Psoas muscle (tissue), 8 donors: ENCODE measurements around the gene MLLT10. TPM values are rescaled to one million over a fixed set of nuclear protein-coding genes. Genes with fewer than 3 reads are reported as not detected.

Experiments used
- ATAC-seq, 4 donors: fragments of 200-7000 bp; cut with Tn5 transposase; one replicate each; pipeline ENCODE4 v1.9.1; 2020; ENCODE audit warnings: moderate library complexity in 3 of 4, mild to moderate bottlenecking in 2 of 4
- DNase-seq, 2 donors: peaks; one replicate each; pipeline ENCODE4 v3.0.0-alpha.2; 2020
- H3K27ac ChIP-seq: fragments of 200-600 bp; one replicate; pipeline ENCODE4 v1.8.0; 2022
- H3K27me3 ChIP-seq, 3 donors: fragments of 200-600 bp in 1 of 3; one replicate each; pipeline versions ENCODE4 v1.6.1 to v1.8.0; 2013 to 2022; ENCODE audit warnings: low read length in 2 of 3, mild to moderate bottlenecking in 2 of 3, moderate library complexity in 1 of 3; ENCODE audit not compliant: insufficient read depth in 3 of 3
- H3K36me3 ChIP-seq, 2 donors: fragments of 200-600 bp in 1 of 2; one replicate each; pipeline versions ENCODE4 v1.6.1 to v1.8.0; 2013 to 2022; ENCODE audit warnings: low read depth in 1 of 2, mild to moderate bottlenecking in 1 of 2, moderate library complexity in 1 of 2; ENCODE audit not compliant: insufficient read depth in 1 of 2
- H3K4me1 ChIP-seq: fragments of 200-600 bp; one replicate; pipeline ENCODE4 v1.8.0; 2022
- H3K4me3 ChIP-seq: fragments of 200-600 bp; one replicate; pipeline ENCODE4 v1.8.0; 2022; ENCODE audit warnings: mild to moderate bottlenecking
- H3K9me3 ChIP-seq: fragments of 200-600 bp; one replicate; pipeline ENCODE4 v1.8.0; 2022
- WGBS, 3 donors: extraction: QIAGEN DNeasy Blood & Tissue Kit; methylation state at CpG; one replicate each; pipeline versions ENCODE4 v1.1.6 to v1.1.7; 2013; 5-methylcytosine and 5-hydroxymethylcytosine counted together
- intact Hi-C, 2 donors: fragments of 100-400 bp; cut with DNase I; formaldehyde crosslinking; loops; one replicate each; pipeline versions ENCODE4 v1.11.0 to v1.14.2; 2022
- polyA plus RNA-seq, 3 donors: library from polyadenylated mRNA; stranded (reverse); fragments of 200-250 nt; gene quantifications; one replicate each; pipeline ENCODE4 v1.2.3, GENCODE V29; 2013
- total RNA-seq, 4 donors: library from RNA; stranded (reverse); fragmentation: NEBNext Ultra II Directional in 2 of 4; extraction: Animal tissue kit (Norgen Biotek cat#: 25700) in 2 of 4; gene quantifications; one replicate each; pipeline versions ENCODE4 v1.2.1 to v1.2.4, GENCODE V29; 2021 to 2023
- TF ChIP-seq, protein P1 (sequence below): fragments of 200-600 bp; IDR thresholded peaks from one replicate; pipeline ENCODE4 v1.8.0; 2022; ENCODE audit warnings: antibody characterized with exemption
- donor health status: healthy with polysubstance abuse.
- donor health status: DM: no; HTN: no; CAD: no; lungs with moderate emphysema.
- donor health status: Bipolar disorder and iron deficiency.
- donor health status: healthy.
- donor health status: DM: yes; HTN: yes; CAD: no.
- donor health status: DM: no; HTN: no; CAD: no.
- donor health status: DM: no; HTN: no; CAD: no.
- donor health status: DM: yes; HTN: yes; CAD: no.

The MLLT10 gene
- total and polyA plus RNA-seq, 7 donors = 9.6 to 21.1 (median 13.3) TPM

DNA sequence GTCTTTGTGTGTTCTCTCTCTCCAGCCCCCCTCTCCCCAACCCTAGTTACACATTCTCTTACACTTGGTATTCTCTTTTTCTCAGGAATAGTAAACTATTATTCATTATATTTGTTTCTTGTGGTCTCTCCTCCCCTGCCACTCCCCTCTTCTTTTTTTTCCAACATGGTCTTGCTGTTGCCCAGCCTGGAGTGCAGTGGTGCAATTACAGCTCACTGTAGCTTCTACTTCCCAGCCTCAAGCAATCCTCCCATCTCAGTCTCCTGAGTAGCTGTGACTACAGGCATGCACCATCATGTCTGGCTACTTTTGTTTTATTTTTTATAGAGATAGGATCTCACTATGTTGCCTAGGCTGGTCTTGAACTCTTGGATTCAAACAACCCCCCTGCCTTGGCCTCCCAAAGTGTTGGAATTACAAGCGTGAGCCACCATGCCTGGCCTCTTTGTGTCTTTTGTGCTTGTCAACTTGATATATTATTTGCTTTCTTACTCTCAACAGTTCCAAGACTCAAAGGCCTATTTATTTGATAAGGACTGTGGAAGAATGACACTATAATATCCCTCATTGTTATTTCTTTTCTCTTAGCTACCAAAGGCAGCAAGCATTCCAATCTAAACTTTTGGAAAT, 66.9 kb downstream of the MLLT10 start:
- ATAC-seq = no peak
- WGBS, 3 donors = 95 to 100% (median 97%) methylated on average over 1 of the region's 1 CpG
- TF ChIP-seq, protein P1, sequence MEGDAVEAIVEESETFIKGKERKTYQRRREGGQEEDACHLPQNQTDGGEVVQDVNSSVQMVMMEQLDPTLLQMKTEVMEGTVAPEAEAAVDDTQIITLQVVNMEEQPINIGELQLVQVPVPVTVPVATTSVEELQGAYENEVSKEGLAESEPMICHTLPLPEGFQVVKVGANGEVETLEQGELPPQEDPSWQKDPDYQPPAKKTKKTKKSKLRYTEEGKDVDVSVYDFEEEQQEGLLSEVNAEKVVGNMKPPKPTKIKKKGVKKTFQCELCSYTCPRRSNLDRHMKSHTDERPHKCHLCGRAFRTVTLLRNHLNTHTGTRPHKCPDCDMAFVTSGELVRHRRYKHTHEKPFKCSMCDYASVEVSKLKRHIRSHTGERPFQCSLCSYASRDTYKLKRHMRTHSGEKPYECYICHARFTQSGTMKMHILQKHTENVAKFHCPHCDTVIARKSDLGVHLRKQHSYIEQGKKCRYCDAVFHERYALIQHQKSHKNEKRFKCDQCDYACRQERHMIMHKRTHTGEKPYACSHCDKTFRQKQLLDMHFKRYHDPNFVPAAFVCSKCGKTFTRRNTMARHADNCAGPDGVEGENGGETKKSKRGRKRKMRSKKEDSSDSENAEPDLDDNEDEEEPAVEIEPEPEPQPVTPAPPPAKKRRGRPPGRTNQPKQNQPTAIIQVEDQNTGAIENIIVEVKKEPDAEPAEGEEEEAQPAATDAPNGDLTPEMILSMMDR = no peak

DNA sequence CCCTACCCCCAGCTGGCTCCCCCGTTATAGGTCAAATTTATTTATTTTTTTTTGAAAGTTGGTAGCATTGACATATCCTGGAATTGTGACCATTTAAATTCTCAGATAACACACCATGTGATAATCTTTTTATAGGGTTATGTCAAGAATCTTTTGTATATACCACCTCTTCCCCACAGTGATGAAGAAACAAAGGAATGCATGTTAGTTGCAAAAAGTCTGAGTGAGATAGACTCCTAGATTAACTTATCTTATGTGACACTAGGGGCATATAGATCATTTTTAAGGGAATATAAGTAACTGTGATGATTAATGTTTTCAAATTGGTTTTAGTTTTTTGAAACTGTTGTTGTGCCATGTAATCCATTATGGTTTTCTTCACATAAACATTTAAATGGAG, 68.3 kb downstream of the MLLT10 start:
- WGBS, 3 donors = 71 to 94% (median 86%) methylated on average over 1 of the region's 1 CpG
- H3K4me1 ChIP-seq = peaks cover 9% of the 10 kb centered on the region
- TF ChIP-seq, protein P1 = no peak
- intact Hi-C loops = no loop called here
- H3K9me3 ChIP-seq = no peaks in the 10 kb centered on the region
- no peak for DNase-seq
- no peak overlapping the region for H3K27ac ChIP-seq
- no peaks in the 10 kb centered on the region for H3K27me3 ChIP-seq
- ATAC-seq = no peak
- H3K4me3 ChIP-seq = no peak overlapping the region
- H3K36me3 ChIP-seq = peaks cover 0 to 3% of the 10 kb centered on the region in 2 donors

More for the DNA sequence above, 66.9 kb downstream of the MLLT10 start:
- no peak for DNase-seq
- H3K27ac ChIP-seq = no peak overlapping the region
- H3K27me3 ChIP-seq = no peaks in the 10 kb centered on the region
- intact Hi-C loops = no loop called here
- H3K36me3 ChIP-seq = peaks cover 0 to 3% of the 10 kb centered on the region in 2 donors
- no peaks in the 10 kb centered on the region for H3K9me3 ChIP-seq
- peaks cover 9% of the 10 kb centered on the region for H3K4me1 ChIP-seq
- H3K4me3 ChIP-seq = no peak overlapping the region

DNA sequence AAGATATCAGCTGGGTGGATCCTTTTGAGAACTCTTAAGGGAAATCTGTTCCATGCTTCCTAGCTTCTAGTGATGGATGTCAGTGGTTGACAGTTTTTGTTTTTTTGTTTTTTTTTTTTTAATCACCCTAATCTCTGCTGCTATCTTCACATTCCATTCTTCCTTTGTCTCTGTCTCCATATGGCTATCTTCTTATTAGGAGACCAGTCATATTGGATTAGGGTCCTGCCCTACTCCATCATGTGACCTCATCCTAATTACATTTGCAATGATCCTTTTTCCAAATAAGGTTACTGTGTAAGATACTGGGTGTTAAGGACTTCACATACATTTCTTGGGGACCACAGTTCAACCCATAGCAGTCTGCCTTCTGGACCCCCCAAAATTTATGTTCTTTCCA, 69.7 kb downstream of the MLLT10 start:
- Histone ChIP-seq H3K27ac (no peak overlapping the region), H3K9me3 (no peaks in the 10 kb centered on the region), H3K4me1 (peaks cover 9% of the 10 kb centered on the region), H3K36me3 (peaks cover 0 to 3% of the 10 kb centered on the region in 2 donors), H3K4me3 (no peak overlapping the region), H3K27me3 (no peaks in the 10 kb centered on the region)
- DNase-seq (no peak), ATAC-seq (no peak)
- TF ChIP-seq, protein P1 = no peak
- intact Hi-C loops = no loop called here

DNA sequence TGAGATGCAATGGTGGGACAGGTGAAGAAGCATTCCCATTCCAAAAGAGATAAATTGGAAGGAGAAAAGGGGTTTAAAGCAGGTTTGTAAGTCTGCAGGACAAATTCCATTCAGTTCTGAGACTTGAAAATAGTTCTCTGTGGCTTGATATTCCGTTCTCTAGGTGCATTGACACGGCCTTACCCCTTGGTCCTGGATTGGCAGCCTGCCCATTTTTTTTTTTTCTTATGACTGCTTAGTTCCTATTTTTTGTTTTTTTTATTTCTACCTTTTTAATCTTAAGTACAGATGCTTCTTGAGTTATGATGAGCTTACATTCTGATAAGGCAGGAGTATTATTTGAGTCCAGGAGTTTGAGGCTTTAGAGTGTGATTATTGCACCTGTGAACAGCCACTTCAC, 70.6 kb downstream of the MLLT10 start:
- TF ChIP-seq, protein P1 = no peak
- WGBS, 3 donors = 52 to 67% (median 57%) methylated on average over 2 of the region's 2 CpGs
- intact Hi-C loops = no loop called here
- H3K27me3 ChIP-seq = no peaks in the 10 kb centered on the region
- H3K27ac ChIP-seq = no peak overlapping the region
- ATAC-seq = no peak
- peaks cover 4% of the 10 kb centered on the region for H3K4me1 ChIP-seq
- DNase-seq = no peak
- no peak overlapping the region for H3K4me3 ChIP-seq
- H3K36me3 ChIP-seq = peaks cover 0 to 3% of the 10 kb centered on the region in 2 donors
- H3K9me3 ChIP-seq = no peaks in the 10 kb centered on the region

DNA sequence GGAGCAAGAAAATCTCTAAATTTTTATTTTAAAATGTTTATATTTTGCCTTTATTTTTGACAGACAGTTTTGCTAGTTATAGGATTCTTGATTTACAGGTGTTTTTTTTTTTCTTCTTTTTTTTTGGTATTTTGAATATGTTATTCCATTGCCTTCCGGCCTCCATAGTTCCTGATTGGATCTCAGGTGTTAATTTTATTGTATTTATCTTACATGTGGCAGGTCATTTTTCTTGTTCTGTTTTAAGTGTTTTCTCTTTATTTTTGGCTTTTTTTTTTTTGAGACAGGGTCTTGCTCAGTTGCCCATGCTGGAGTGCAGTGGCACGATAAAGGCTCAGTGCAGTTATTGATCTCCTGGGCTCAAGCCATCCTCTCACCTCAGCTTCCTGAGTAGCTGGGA, 73.9 kb downstream of the MLLT10 start:
- Histone ChIP-seq H3K4me3 (no peak overlapping the region), H3K36me3 (peaks cover 0 to 11% of the 10 kb centered on the region in 2 donors), H3K4me1 (peaks cover 4% of the 10 kb centered on the region), H3K27ac (no peak overlapping the region), H3K9me3 (no peaks in the 10 kb centered on the region), H3K27me3 (no peaks in the 10 kb centered on the region)
- ATAC-seq (no peak), DNase-seq (no peak)
- WGBS, 3 donors = 89 to 100% (median 98%) methylated on average over 2 of the region's 2 CpGs
- intact Hi-C loops = no loop called here
- TF ChIP-seq, protein P1 = no peak
